Heart left ventricle (tissue), 13 donors: ENCODE measurements around the gene TLX2.

Source experiments
- CTCF ChIP-seq, 12 donors: fragments of 200-600 bp; sonication (generic) in 4 of 12; IDR thresholded peaks; one replicate each; pipeline versions ENCODE4 v1.5.0 to v1.8.0; 2018 to 2022; ENCODE audit warnings: antibody characterized with exemption in 12 of 12, mild to moderate bottlenecking in 5 of 12
- POLR2A ChIP-seq, 2 donors: fragments of 450-650 bp; IDR thresholded peaks; one replicate each; pipeline ENCODE4 v1.6.1; 2017; ENCODE audit warnings: antibody characterized with exemption in 2 of 2, mild to moderate bottlenecking in 2 of 2, moderate library complexity in 2 of 2
- donor health status: ischemic (EF 13 %, LVEDD 7.1; RV severe dilation, severe dysfunction).
- donor health status: DM: no; HTN: yes; CAD: no.
- donor health status: DM: no; HTN: no; CAD: no.
- donor health status: ischemic (EF 25% LVEDD 6.9; RV normal size, moderate dysfunction).
- donor health status: ischemic (EF 25% LVEDD 5.7; RV mildly dilated, moderate dysfunction).
- donor health status: ischemic (EF 35%, LVEDD 5.7; RV mildly dilated, moderate dysfunction).
- donor health status: nonischemic (EF 11% LVEDD 7.7; RV severe dilation, severe dysfunction).
- donor health status: DM: yes; HTN: yes; CAD: no.
- donor health status: PGD.
- donor health status: ischemic (EF 29% LVEDD 5.4; RV normal size, mild dysfunction).
- donor health status: nonischemic (EF 23%, LVEDD 6.1; RV moderate dilation, normal function).

GRCh38 chr2:74566754-74567085 is 52.5 kb downstream of the TLX2 start:
- TF ChIP-seq POLR2A (IDR thresholded peaks at IDR 0.05) (no peak), CTCF (IDR thresholded peaks at IDR 0.05) (no peak)
